Mucosa of descending colon (tissue), 3 donors: ENCODE data around the gene RFESD. TPM values are rescaled to one million over a fixed set of nuclear protein-coding genes. Genes with fewer than 3 reads are reported as not detected.
A peak's percentile ranks its signal among the peaks of the same experiment; 100 is the strongest.

ENCODE experiments used
- ATAC-seq: fragments of 200-7000 bp; cut with Tn5 transposase; one replicate; pipeline ENCODE4 v1.9.1; 2020; ENCODE audit warnings: mild to moderate bottlenecking, moderate library complexity
- DNase-seq, 3 donors: peaks; one replicate each; pipeline ENCODE4 v3.0.0-alpha.2; 2020
- H3K36me3 ChIP-seq: fragments of 200-600 bp; one replicate; pipeline ENCODE4 v1.8.0; 2021; ENCODE audit warnings: low read depth, mild to moderate bottlenecking
- H3K4me1 ChIP-seq: fragments of 200-600 bp; one replicate; pipeline ENCODE4 v1.8.0; 2021; ENCODE audit warnings: low read depth, mild to moderate bottlenecking
- H3K4me3 ChIP-seq: fragments of 200-600 bp; one replicate; pipeline ENCODE4 v1.8.0; 2021; ENCODE audit warnings: mild to moderate bottlenecking
- H3K9me3 ChIP-seq: fragments of 200-600 bp; one replicate; pipeline ENCODE4 v1.8.0; 2021; ENCODE audit warnings: mild to moderate bottlenecking
- CTCF ChIP-seq: fragments of 200-600 bp; IDR thresholded peaks from one replicate; pipeline ENCODE4 v1.8.0; 2022; ENCODE audit warnings: antibody characterized with exemption, mild to moderate bottlenecking
- intact Hi-C, 2 donors: fragments of 100-400 bp; cut with DNase I in 1 of 2; cut with micrococcal nuclease in 1 of 2; formaldehyde crosslinking; loops; one replicate each; pipeline versions ENCODE4 v1.11.0 to v1.11.1; 2022; cut with DNase I, micrococcal nuclease
- long read RNA-seq, 2 donors: library from polyadenylated mRNA; unstranded; transcript quantifications; one replicate each; pipeline ENCODE4 v2.0.0, GENCODE V29; 2019 to 2021
- total RNA-seq, 3 donors: library from RNA; stranded (reverse); fragmentation: NEBNext Ultra II Directional in 2 of 3; extraction: Animal tissue kit (Norgen Biotek cat#: 25700) in 2 of 3; gene quantifications; one replicate each; pipeline versions ENCODE4 v1.2.1 to v1.2.4, GENCODE V29; 2021 to 2023
- donor health status: DM: no; HTN: no; CAD: no; lungs with moderate emphysema.
- donor health status: DM: no; HTN: no; CAD: no.
- donor health status: DM: no; HTN: yes; CAD: no.

RFESD gene
- 1 to 10 TPM in 2 of 3 donors, under 1 TPM in 1; 0.31 to 2.5 (median 1.4) TPM for total RNA-seq
- long read RNA-seq, donor 1 = 0 reads
- long read RNA-seq, donor 2 = 0 reads

- intact Hi-C loops = loop anchor here (5.0 to 10.0 kb wide), 3 partner anchors 86 to 201 kb away; partner anchors contain the start of gene RHOBTB3 (in 1 of the 2)
- DNase-seq = peak; percentile 100
- peak; percentile 98 for ATAC-seq
- peak; percentile 21 for TF ChIP-seq CTCF
- Histone ChIP-seq H3K4me3 (no peak within 1 kb of the TSS), H3K36me3 (no peaks in the 10 kb centered on the region), H3K9me3 (no peaks in the 10 kb centered on the region), H3K4me1 (peaks cover 20% of the 10 kb centered on the region)
Measured at GRCh38 chr5:95646569-95647431, at the start of gene RFESD. Gene RFESD (plus strand): TSS chr5:95646777. CDS start chr5:95652272, 5,495 bp downstream.

GRCh38 chr5:95599252-95599651 lies 47.3 kb upstream of the RFESD start:
- H3K36me3 ChIP-seq = no peaks in the 10 kb centered on the region
- H3K4me1 ChIP-seq = no peaks in the 10 kb centered on the region
- DNase-seq = no peak
- H3K9me3 ChIP-seq = no peaks in the 10 kb centered on the region
- H3K4me3 ChIP-seq = no peak overlapping the region
- ATAC-seq = no peak
- intact Hi-C loops = no loop called here
- no peak for TF ChIP-seq CTCF

GRCh38 chr5:95600557-95600956 lies 46.0 kb upstream of the RFESD start:
- Histone ChIP-seq H3K4me1 (no peaks in the 10 kb centered on the region), H3K4me3 (no peak overlapping the region), H3K9me3 (no peaks in the 10 kb centered on the region), H3K36me3 (no peaks in the 10 kb centered on the region)
- ATAC-seq (no peak), DNase-seq (no peak)
- no peak for TF ChIP-seq CTCF
- intact Hi-C loops = no loop called here

- H3K4me3 ChIP-seq = no peak overlapping the region
- H3K4me1 ChIP-seq = no peaks in the 10 kb centered on the region
- ATAC-seq (no peak), DNase-seq (no peak)
- TF ChIP-seq CTCF = no peak
- no peaks in the 10 kb centered on the region for H3K9me3 ChIP-seq
- intact Hi-C loops = no loop called here
- H3K36me3 ChIP-seq = no peaks in the 10 kb centered on the region
Measured at GRCh38 chr5:95605786-95606185, 40.8 kb upstream of the RFESD start.

- no peak overlapping the region for H3K4me3 ChIP-seq
- ATAC-seq = no peak
- no peaks in the 10 kb centered on the region for H3K9me3 ChIP-seq
Measured at GRCh38 chr5:95606419-95606818, 40.2 kb upstream of the RFESD start.

More at GRCh38 chr5:95606419-95606818, 40.2 kb upstream of the RFESD start:
- Histone ChIP-seq H3K36me3 (no peaks in the 10 kb centered on the region), H3K4me1 (no peaks in the 10 kb centered on the region)
- intact Hi-C loops = no loop called here
- no peak for TF ChIP-seq CTCF
- no peak for DNase-seq
